Stimulated activated effector memory CD8-positive, alpha-beta T cell treated with anti-CD3 and anti-CD28 coated beads, Interleukin-12 subunit alpha, Interleukin-12 subunit beta, amount 100 ng/mL, for 72 hours (primary cell): ENCODE measurements around the gene ZNF385D.

Experiments used
- ATAC-seq: fragments of 150-1000 bp; cut with Tn5 transposase; 2 replicates; pipeline ENCODE4 v1.10.0; 2021
- DNase-seq, 2 donors: peaks; one replicate each; pipeline ENCODE4 v3.0.0; 2021 to 2022; ENCODE audit warnings: low spot score in 2 of 2
- H3K27ac Mint-ChIP-seq: one replicate; pipeline ENCODE4 v1.8.0; 2022; ENCODE audit warnings: mild to moderate bottlenecking, mixed read lengths
- H3K36me3 Mint-ChIP-seq: one replicate; pipeline ENCODE4 v1.8.0; 2022; ENCODE audit warnings: mild to moderate bottlenecking, mixed read lengths
- H3K4me1 Mint-ChIP-seq: one replicate; pipeline ENCODE4 v1.8.0; 2022; ENCODE audit warnings: mixed read lengths
- H3K4me3 Mint-ChIP-seq: one replicate; pipeline ENCODE4 v1.8.0; 2022; ENCODE audit warnings: mild to moderate bottlenecking, mixed read lengths
- H3K9me3 Mint-ChIP-seq: one replicate; pipeline ENCODE4 v1.8.0; 2022; ENCODE audit warnings: mixed read lengths

The ZNF385D gene

DNA sequence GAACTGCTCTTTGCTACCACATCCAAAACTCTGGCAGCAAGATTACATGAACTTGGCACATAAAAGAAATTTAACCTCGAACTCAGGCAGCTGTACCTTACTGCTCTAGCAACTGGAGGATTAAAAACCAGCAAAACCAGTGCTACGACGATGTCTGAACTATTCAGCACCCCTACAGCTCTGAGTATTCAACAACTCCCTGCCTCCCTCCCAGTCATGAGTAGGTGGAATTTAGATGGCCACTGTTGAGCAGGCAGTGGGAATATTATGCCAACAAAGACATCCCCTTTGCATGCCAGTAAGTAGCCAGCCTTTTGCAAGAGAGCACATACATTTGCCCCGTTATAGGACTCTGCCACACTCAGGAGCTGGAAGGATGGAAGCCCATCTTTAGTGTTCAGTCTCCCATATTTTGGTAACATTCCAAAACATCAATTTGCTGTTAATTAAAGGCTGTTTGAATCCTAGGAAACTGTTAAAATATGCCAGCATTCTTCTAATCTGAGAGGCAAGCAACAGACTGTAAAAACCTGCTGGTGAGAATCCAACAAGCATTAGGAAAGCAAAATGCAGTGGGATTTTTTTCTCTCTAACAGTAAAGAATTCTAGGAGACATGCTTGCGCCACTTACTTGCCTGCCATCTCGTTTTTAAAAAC, 85.4 kb downstream of the ZNF385D start:
- Mint-ChIP-seq H3K27ac (no peak overlapping the region), H3K4me1 (no peaks in the 10 kb centered on the region), H3K9me3 (no peaks in the 10 kb centered on the region), H3K4me3 (no peak overlapping the region), H3K36me3 (no peaks in the 10 kb centered on the region)
- ATAC-seq (no peak), DNase-seq (no peak)

DNA sequence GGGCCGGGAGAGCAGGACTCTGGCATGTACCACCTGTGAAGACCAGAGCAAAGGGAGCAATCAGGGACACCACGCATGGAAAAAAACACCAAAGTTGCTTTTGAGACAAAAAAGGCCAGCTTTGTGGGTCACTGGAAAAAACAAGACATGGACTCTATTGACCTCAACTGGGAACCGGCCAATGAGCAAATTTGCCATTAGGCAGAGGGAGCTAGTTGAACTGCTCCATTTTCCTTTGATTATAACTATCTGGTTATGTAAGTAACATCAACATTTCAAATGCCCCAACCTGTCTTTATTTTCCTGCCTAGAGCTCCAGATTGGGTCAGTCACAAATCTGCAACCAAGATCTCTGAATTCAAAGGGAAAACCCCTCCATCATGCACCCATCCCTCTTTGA, 86.0 kb downstream of the ZNF385D start:
- Mint-ChIP-seq H3K27ac (no peak overlapping the region), H3K4me1 (no peaks in the 10 kb centered on the region)
- DNase-seq, result no peak

DNA sequence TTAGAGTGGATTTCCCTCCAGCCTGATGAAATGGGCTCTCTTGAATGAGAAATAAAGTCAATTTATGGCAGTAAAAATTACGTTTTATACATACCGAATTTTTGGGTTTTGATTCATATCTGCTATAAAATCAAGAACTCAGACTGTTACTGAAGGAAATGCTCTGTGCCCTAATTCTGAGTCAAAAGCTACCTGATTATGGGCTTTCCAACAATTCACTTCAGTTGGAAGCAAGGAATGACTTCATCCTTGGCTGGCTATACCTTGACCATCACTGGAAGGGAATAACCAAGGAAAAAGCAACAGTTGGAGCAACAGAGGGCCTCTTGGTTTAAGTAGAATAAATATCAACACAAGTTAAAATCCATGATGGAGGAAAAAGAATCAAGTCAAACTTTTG, 88.6 kb downstream of the ZNF385D start:
- no peaks in the 10 kb centered on the region for H3K4me1 Mint-ChIP-seq
- no peak overlapping the region for H3K27ac Mint-ChIP-seq
- H3K36me3 Mint-ChIP-seq, result no peaks in the 10 kb centered on the region
- H3K4me3 Mint-ChIP-seq, result no peak overlapping the region
- DNase-seq, result no peak
- ATAC-seq, result no peak
- H3K9me3 Mint-ChIP-seq, result peaks cover 13% of the 10 kb centered on the region

More for the DNA sequence above, 86.0 kb downstream of the ZNF385D start:
- ATAC-seq, result no peak
- Mint-ChIP-seq H3K4me3 (no peak overlapping the region), H3K36me3 (no peaks in the 10 kb centered on the region), H3K9me3 (peaks cover 4% of the 10 kb centered on the region)

DNA sequence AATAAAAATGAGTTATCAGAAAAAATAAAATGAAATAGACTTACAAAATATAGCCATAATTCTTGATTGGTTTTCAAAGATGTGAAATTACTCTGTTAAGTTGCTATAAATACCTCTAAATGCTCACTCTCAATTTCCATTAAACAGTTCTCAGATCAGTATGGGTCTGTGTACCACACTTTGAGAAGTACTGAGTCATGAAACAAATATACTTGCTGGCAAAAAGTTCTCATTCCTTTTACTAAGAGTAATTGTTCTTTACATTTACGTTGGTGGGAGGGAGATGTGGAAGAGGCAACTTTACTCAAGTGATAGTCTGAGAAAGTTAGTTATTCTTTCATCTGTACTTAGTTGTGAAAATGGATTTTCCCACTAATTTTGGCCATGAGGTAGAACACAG, 96.3 kb downstream of the ZNF385D start:
- Mint-ChIP-seq H3K27ac (no peak overlapping the region), H3K4me3 (no peak overlapping the region), H3K4me1 (no peaks in the 10 kb centered on the region), H3K36me3 (no peaks in the 10 kb centered on the region), H3K9me3 (peaks cover 11% of the 10 kb centered on the region)
- DNase-seq, result no peak
- no peak for ATAC-seq

DNA sequence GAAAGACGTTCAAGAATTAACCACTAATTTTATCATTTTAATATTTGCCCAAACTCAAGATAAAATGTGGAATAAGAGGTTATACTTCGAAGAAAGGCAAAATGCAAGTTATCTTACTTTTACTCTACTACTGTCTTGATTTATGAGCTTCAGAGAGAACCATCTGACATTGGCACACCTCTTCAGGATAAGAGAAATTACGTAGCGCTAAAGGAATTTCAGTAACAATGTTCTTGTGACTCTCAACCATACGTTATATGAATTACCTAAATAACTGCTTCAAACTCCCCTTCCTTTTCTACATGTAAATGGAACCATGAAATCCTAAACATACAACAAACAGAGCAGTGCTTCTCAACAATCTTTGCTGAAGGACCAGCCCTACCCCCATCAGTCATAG, 96.8 kb downstream of the ZNF385D start:
- no peak for DNase-seq
- Mint-ChIP-seq H3K36me3 (no peaks in the 10 kb centered on the region), H3K9me3 (peaks cover 11% of the 10 kb centered on the region), H3K27ac (no peak overlapping the region), H3K4me1 (no peaks in the 10 kb centered on the region), H3K4me3 (no peak overlapping the region)
- ATAC-seq, result no peak

DNA sequence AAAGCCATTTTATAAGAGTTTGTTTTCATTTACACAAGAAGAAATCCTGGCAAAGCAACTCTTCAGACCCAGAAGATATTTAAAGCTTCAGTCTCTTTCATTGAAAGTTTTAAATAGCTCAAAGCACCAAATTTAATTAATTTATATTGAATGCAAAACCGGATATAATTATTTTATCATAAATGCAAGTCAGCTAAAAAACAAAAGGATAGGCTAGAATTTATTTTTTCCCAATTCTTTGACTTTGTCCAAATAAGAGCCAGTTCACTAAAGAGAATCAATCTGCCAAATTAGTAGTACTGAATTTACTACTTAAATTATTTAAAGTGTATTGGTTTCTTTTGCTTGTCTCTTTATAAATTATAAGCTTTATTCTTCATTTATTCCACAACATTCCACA, 101.5 kb downstream of the ZNF385D start:
- no peaks in the 10 kb centered on the region for H3K4me1 Mint-ChIP-seq
- DNase-seq (no peak), ATAC-seq (no peak)
- no peak overlapping the region for H3K27ac Mint-ChIP-seq
- H3K4me3 Mint-ChIP-seq, result no peak overlapping the region
- peaks cover 14% of the 10 kb centered on the region for H3K9me3 Mint-ChIP-seq
- no peaks in the 10 kb centered on the region for H3K36me3 Mint-ChIP-seq

DNA sequence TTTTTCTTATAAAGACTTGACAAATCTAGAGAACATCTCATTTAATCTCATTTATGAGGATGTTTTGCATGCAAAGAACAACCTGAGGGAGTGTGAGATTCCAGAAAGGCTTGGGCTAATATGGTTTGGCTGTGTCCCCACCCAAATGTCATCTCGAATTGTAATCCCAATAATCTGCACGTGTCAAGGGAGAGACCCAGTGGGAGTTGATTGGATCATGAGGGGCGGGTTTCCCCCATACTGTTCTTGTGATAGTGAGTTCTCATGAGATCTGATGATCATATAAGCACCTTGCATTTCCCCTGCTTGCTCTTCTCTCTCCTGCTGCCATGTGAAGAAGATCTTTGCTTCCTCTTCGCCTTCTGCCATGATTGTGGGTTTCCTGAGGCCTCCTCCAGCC, 103.0 kb downstream of the ZNF385D start:
- H3K4me1 Mint-ChIP-seq, result no peaks in the 10 kb centered on the region
- ATAC-seq (no peak), DNase-seq (no peak)
- no peaks in the 10 kb centered on the region for H3K36me3 Mint-ChIP-seq
- H3K27ac Mint-ChIP-seq, result no peak overlapping the region
- H3K4me3 Mint-ChIP-seq, result no peak overlapping the region
- peaks cover 14% of the 10 kb centered on the region for H3K9me3 Mint-ChIP-seq

DNA sequence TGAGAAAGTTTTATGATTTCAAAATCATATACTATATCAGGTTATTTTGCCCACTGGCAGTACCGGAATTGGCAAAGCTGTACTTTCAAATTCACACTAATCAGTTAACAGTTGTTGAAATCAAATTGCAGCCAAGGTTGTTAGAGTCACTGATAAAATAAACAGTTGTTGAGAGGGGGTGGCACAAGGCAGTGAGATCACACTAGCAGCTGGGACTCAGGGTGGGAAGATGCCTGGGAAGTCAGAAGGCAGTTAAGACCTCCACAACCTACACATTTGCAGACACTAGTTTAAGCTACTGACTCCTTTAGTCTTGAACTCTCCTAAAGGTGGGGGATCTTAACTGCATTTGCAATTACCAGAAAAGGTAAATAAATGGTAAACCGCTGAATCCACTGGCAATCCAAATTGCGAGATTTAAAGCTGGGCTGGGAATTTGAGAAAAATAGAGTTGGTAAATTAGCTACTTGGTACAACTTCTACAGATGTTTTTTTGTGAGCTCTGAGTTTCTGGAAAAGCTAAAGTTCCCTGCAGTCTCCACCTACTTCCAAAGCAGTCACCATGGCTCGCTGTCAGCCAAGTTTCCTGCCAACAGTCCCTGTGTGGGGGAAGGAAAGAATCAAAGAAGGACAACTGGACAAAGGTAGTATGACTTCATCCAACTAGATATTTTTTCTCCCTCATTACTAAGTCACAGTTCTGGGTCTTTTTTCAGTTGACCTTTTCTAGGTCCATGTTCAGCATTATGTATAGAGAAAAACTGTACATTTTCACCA, 105.7 kb downstream of the ZNF385D start:
- peaks cover 15% of the 10 kb centered on the region for H3K9me3 Mint-ChIP-seq
- DNase-seq (no peak), ATAC-seq (no peak)
- no peaks in the 10 kb centered on the region for H3K36me3 Mint-ChIP-seq
- H3K27ac Mint-ChIP-seq, result no peak overlapping the region
- H3K4me3 Mint-ChIP-seq, result no peak overlapping the region
- H3K4me1 Mint-ChIP-seq, result no peaks in the 10 kb centered on the region

DNA sequence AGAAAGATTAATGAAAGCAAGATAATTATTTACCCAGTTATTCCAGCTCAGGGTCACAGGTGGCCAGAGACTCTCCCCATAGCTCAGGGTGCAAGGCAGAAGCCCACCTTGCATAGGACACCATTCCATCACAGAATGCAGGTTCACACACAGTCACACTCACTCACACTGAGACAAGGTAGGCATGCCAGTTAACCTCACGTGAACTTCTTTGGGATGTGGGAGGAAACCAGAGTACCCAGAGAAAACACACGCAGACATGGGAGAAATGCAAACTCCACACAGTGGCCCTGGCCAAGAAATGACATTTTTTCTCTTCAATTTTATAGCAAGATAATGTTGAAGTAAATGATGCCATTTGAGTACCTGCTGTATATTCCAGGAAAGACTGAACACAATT, 106.7 kb downstream of the ZNF385D start:
- Mint-ChIP-seq H3K4me1 (no peaks in the 10 kb centered on the region), H3K27ac (no peak overlapping the region), H3K9me3 (peaks cover 15% of the 10 kb centered on the region), H3K36me3 (no peaks in the 10 kb centered on the region), H3K4me3 (no peak overlapping the region)
- ATAC-seq (no peak), DNase-seq (no peak)

DNA sequence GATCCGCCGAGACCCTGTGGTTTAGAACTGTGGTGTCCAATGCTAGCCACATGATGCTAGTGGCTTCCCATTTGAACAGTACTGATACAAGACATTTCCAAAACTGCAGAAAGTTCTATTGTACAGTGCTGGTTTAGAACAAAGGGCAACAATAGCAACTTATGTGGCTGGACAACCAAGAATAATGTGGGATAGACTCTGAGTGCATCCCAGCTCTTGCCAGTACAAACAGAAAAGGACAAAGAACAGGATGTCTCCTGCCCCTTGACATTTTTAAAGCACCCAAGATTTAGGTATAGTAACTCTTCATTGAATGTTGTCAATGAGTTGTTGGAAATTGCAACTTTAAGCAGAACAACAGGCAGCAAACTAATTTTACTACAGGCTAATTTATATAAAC, 107.3 kb downstream of the ZNF385D start:
- Mint-ChIP-seq H3K27ac (no peak overlapping the region), H3K4me1 (no peaks in the 10 kb centered on the region), H3K9me3 (peaks cover 15% of the 10 kb centered on the region), H3K36me3 (no peaks in the 10 kb centered on the region), H3K4me3 (no peak overlapping the region)
- no peak for DNase-seq
- no peak for ATAC-seq

DNA sequence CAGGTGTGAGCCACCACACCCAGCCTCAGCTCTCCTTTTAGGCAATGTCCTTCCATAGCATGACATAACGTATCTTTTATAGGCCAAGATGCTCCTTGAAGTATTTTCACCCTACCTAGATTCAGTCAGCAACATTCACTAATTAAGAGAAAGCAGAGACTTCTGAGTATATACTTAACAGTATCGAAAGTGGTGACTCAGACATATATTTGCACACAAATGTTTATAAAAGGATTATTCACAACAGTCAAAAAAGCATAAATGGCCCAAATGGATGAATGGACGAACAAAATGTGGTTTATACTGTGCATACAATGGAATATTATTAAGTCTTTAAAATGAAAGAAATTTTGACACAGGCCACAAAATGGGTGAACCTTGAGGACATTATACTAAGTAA, 108.6 kb downstream of the ZNF385D start:
- no peak overlapping the region for H3K27ac Mint-ChIP-seq
- H3K36me3 Mint-ChIP-seq, result no peaks in the 10 kb centered on the region
- ATAC-seq (no peak), DNase-seq (no peak)
- peaks cover 9% of the 10 kb centered on the region for H3K9me3 Mint-ChIP-seq
- no peaks in the 10 kb centered on the region for H3K4me1 Mint-ChIP-seq
- H3K4me3 Mint-ChIP-seq, result no peak overlapping the region

DNA sequence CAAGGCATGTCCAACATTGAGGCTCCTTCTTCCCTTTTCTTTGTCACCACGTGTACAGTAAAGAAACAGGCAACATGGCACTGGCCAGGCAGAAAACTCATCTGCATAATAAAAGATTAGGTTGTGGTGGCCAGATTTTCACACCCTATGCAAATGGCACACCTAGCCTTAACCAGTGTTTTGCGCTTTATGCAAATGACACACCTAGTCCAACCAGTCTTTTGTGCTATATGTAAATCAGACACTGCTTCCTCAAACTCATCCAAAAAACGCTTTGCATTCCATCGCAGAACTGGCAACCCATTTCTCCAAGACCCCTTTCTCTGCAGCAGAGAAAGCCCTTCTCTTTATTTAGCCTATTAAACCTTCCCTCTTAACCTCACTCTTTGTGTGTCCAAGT, 109.1 kb downstream of the ZNF385D start:
- Mint-ChIP-seq H3K9me3 (peaks cover 7% of the 10 kb centered on the region), H3K4me1 (no peaks in the 10 kb centered on the region), H3K4me3 (no peak overlapping the region), H3K36me3 (no peaks in the 10 kb centered on the region), H3K27ac (no peak overlapping the region)
- DNase-seq (no peak), ATAC-seq (no peak)

DNA sequence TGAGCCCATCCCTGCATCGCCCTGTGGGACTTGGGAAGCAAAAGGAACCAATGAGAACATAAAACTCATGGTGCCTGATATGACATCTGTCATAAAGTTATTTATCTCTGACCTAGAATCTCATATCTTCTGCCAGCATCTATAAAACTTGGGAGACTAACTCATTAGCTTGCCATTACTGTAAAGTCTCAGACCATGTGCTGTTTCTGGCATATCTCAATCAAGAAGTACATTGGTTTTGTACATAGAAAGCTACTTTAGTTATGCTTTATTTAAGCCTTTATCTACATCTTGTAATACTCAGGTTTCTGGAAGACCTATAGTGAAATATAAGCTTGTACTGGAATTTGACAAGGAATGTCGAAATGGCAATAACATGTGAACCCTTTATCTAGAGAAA, 112.5 kb downstream of the ZNF385D start:
- Mint-ChIP-seq H3K4me1 (no peaks in the 10 kb centered on the region), H3K36me3 (no peaks in the 10 kb centered on the region), H3K4me3 (no peak overlapping the region), H3K27ac (no peak overlapping the region), H3K9me3 (peaks cover 13% of the 10 kb centered on the region)
- ATAC-seq (no peak), DNase-seq (no peak)

DNA sequence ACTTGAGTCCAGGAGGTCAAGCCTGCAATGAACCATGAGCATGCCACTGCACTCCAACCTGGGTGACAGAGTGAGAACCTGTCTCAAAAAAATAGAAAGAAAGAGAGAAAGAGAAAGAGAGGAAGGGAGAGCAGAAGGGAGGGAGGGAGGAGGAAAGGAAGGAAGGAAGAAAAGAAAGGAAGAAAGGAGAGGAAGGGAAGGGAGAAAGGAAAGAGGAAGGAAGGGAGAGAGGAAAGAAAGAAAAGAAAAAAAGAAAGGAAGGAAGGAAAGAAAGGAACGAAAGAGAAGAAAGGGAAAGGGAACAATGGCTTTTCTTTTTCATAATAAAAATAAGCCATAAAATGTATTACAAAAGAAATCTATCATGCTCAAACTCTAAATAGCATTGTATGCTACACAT, 116.9 kb downstream of the ZNF385D start:
- no peak overlapping the region for H3K27ac Mint-ChIP-seq
- H3K36me3 Mint-ChIP-seq, result no peaks in the 10 kb centered on the region
- H3K4me3 Mint-ChIP-seq, result no peak overlapping the region
- ATAC-seq, result no peak
- no peak for DNase-seq
- H3K9me3 Mint-ChIP-seq, result peaks cover 10% of the 10 kb centered on the region
- H3K4me1 Mint-ChIP-seq, result no peaks in the 10 kb centered on the region

DNA sequence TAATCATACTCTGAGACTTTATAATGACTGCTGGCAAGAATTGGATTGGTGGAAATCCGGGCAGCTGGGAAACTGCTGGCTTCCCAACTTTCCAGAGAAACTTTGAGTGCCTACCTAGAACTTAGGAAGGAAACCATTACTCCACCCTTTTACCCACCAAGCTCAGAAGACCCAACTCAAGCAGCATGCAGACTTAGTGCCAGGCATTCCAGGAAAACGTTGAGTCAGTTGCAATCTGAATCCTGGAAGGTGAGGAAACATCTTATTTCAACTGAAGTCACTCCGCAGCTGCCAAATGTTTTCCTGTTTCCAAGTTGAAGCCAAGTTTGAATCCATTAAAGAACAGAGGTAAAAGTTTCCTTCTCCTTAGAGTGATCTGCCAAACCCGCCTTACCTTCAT, 126.5 kb downstream of the ZNF385D start:
- no peaks in the 10 kb centered on the region for H3K4me1 Mint-ChIP-seq
- H3K4me3 Mint-ChIP-seq, result no peak overlapping the region
- DNase-seq (no peak), ATAC-seq (no peak)
- no peaks in the 10 kb centered on the region for H3K36me3 Mint-ChIP-seq
- H3K9me3 Mint-ChIP-seq, result peaks cover 4% of the 10 kb centered on the region
- no peak overlapping the region for H3K27ac Mint-ChIP-seq

DNA sequence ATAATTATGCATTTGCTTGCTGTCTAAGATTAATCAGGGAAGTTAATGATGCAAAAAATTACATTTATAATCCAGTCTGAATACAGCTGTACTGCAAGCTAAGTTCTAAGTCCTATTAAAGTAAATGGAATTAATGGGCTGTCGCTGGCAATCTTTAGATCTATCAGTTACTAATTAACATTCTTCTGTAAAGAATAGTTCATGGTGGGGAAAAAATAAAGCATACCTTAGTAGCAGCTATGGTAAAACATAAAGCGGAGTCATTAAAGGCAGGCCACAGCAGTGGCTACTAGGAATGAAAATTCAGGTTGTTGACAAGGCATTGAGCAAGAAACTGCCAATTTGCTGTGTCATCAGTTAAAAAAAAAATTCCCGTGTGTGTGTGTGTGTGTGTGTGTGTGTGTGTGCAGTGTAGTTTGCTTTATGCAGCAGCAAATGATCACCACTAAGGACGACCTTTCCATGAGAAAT, 129.8 kb downstream of the ZNF385D start:
- H3K4me3 Mint-ChIP-seq, result no peak overlapping the region
- no peaks in the 10 kb centered on the region for H3K36me3 Mint-ChIP-seq
- no peaks in the 10 kb centered on the region for H3K4me1 Mint-ChIP-seq
- no peak overlapping the region for H3K27ac Mint-ChIP-seq
- peaks cover 3% of the 10 kb centered on the region for H3K9me3 Mint-ChIP-seq
- no peak for DNase-seq
- ATAC-seq, result no peak
